PC-9 (cell line): ENCODE results near the gene BAIAP2.

ENCODE experiments used
- EZH2 ChIP-seq: fragments of 200-600 bp; sonication (generic); IDR thresholded peaks from 2 replicates; pipeline ENCODE4 v1.8.0; 2017; ENCODE audit warnings: antibody characterized with exemption, low read depth
- TF ChIP-seq, protein P1 (sequence below): fragments of 200-600 bp; sonication (generic); conservative IDR thresholded peaks from 2 replicates; pipeline ENCODE4 v1.6.1; 2017; ENCODE audit warnings: mixed run types, antibody characterized with exemption, mild to moderate bottlenecking, moderate library complexity

DNA sequence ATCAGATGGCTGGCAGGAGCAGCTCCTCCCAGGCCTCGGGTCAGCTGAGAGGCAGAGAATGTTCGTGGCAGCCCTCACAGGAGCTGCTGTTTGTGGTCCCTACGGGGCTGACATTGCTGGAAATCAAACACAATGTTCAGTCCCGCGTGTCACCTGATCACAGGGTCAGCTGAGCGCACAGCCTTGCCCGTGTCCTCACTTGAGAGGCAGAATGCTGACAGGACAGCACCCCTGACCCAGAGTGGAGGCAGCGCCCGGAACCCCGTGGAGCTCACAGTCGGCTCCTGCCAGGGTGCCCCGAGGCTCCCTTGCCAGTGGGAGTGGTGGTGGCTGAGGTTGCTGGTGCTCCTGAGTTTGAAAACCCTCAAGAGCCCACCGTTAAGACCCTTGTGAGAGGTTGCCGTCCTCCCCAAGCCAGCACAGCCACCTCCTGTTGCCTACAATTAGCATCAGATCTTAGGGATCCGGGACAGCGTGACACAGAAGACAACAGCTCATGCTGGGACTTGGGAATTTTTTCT, 47.0 kb upstream of the BAIAP2 start:
- TF ChIP-seq, protein P1, sequence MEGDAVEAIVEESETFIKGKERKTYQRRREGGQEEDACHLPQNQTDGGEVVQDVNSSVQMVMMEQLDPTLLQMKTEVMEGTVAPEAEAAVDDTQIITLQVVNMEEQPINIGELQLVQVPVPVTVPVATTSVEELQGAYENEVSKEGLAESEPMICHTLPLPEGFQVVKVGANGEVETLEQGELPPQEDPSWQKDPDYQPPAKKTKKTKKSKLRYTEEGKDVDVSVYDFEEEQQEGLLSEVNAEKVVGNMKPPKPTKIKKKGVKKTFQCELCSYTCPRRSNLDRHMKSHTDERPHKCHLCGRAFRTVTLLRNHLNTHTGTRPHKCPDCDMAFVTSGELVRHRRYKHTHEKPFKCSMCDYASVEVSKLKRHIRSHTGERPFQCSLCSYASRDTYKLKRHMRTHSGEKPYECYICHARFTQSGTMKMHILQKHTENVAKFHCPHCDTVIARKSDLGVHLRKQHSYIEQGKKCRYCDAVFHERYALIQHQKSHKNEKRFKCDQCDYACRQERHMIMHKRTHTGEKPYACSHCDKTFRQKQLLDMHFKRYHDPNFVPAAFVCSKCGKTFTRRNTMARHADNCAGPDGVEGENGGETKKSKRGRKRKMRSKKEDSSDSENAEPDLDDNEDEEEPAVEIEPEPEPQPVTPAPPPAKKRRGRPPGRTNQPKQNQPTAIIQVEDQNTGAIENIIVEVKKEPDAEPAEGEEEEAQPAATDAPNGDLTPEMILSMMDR, result no peak
- no peak for TF ChIP-seq EZH2
